WTC11 (cell line): ENCODE measurements around the gene SELENOH. TPM values are rescaled to one million over a fixed set of nuclear protein-coding genes. Genes with fewer than 3 reads are reported as not detected.

Experiments used
- ATAC-seq: fragments of 200-7000 bp; cut with Tn5 transposase; 2 replicates; pipeline ENCODE4 v1.10.0; 2021; ENCODE audit warnings: mild to moderate bottlenecking, moderate library complexity
- CTCF ChIA-PET: fragments of 300-600 bp; sonication (Branson Sonifier 250); formaldehyde crosslinking; loops from one replicate; lab custom pipeline; 2021; ENCODE audit warnings: antibody characterized with exemption; lab: Charles Lee
- POLR2A ChIA-PET: fragments of 350-600 bp; sonication (Branson Sonifier 250); formaldehyde crosslinking; loops from one replicate; lab custom pipeline; 2021; ENCODE audit warnings: antibody characterized with exemption; lab: Charles Lee
- DNase-seq: peaks from one replicate; pipeline ENCODE4 v3.0.0; 2021; ENCODE audit warnings: low spot score
- H3K27ac Mint-ChIP-seq: 2 replicates; pipeline ENCODE4 v1.8.0; 2021; ENCODE audit warnings: mixed read lengths
- H3K27me3 Mint-ChIP-seq: 2 replicates; pipeline ENCODE4 v1.8.0; 2021; ENCODE audit warnings: low read depth, mild to moderate bottlenecking, moderate library complexity, mixed read lengths
- H3K36me3 Mint-ChIP-seq: 2 replicates; pipeline ENCODE4 v1.8.0; 2021; ENCODE audit warnings: mixed read lengths
- H3K4me1 Mint-ChIP-seq: 2 replicates; pipeline ENCODE4 v1.8.0; 2022; ENCODE audit warnings: mixed read lengths
- H3K4me3 Mint-ChIP-seq: 2 replicates; pipeline ENCODE4 v1.8.0; 2021; ENCODE audit warnings: mild to moderate bottlenecking, moderate library complexity, mixed read lengths
- H3K9me3 Mint-ChIP-seq: 2 replicates; pipeline ENCODE4 v1.8.0; 2021; ENCODE audit warnings: mixed read lengths
- AFF4 ChIP-seq: sonication (generic); formaldehyde crosslinking; IDR thresholded peaks from 2 replicates; pipeline ENCODE4 v1.8.1; 2023; ENCODE audit warnings: mild to moderate bottlenecking, missing genetic modification reagents, borderline replicate concordance
- ATF6 ChIP-seq: sonication (generic); formaldehyde crosslinking; IDR thresholded peaks from 2 replicates; pipeline ENCODE4 v1.8.1; 2023; ENCODE audit warnings: mild to moderate bottlenecking, missing genetic modification reagents
- CDX4 ChIP-seq: fragments of 250-450 bp; sonication (Bioruptor Pico); IDR thresholded peaks from 2 replicates; pipeline ENCODE4 v1.9.0; 2021; ENCODE audit warnings: moderate library complexity, mild to moderate bottlenecking, inconsistent platforms, borderline replicate concordance
- CREM ChIP-seq: sonication (generic); formaldehyde crosslinking; IDR thresholded peaks from 2 replicates; pipeline ENCODE4 v1.8.1; 2022; ENCODE audit warnings: mild to moderate bottlenecking, missing genetic modification reagents, moderate library complexity
- ELF4 ChIP-seq: sonication (generic); formaldehyde crosslinking; IDR thresholded peaks from 2 replicates; pipeline ENCODE4 v1.8.1; 2022; ENCODE audit warnings: low read depth, mild to moderate bottlenecking, moderate library complexity, missing genetic modification reagents
- FOXP1 ChIP-seq: sonication (generic); formaldehyde crosslinking; IDR thresholded peaks from 2 replicates; pipeline ENCODE4 v1.8.0; 2022; ENCODE audit warnings: missing genetic modification reagents, mild to moderate bottlenecking, moderate library complexity, borderline replicate concordance
- GRHL2 ChIP-seq: fragments of 250-450 bp; sonication (Bioruptor Pico); IDR thresholded peaks from 2 replicates; pipeline ENCODE4 v1.8.0; 2022; ENCODE audit warnings: mild to moderate bottlenecking, moderate library complexity; ENCODE audit not compliant: insufficient replicate concordance, severe bottlenecking
- MYBL2 ChIP-seq: sonication (generic); formaldehyde crosslinking; IDR thresholded peaks from 2 replicates; pipeline ENCODE4 v1.8.1; 2023; ENCODE audit warnings: mild to moderate bottlenecking, moderate library complexity, missing genetic modification reagents
- PRDM15 ChIP-seq: sonication (generic); formaldehyde crosslinking; IDR thresholded peaks from 2 replicates; pipeline ENCODE4 v1.8.0; 2022; ENCODE audit warnings: missing genetic modification reagents
- PREB ChIP-seq: sonication (generic); formaldehyde crosslinking; IDR thresholded peaks from 2 replicates; pipeline ENCODE4 v1.8.1; 2022; ENCODE audit warnings: mild to moderate bottlenecking, missing genetic modification reagents, moderate library complexity, borderline replicate concordance
- ZNF532 ChIP-seq: fragments of 250-450 bp; sonication (Bioruptor Pico); IDR thresholded peaks from 2 replicates; pipeline ENCODE4 v1.9.0; 2021; ENCODE audit warnings: mild to moderate bottlenecking, borderline replicate concordance
- total RNA-seq: library from RNA; stranded (reverse); gene quantifications from 3 replicates; pipeline ENCODE4 v1.2.3, GENCODE V29; 2021

Gene SELENOH
- total RNA-seq, 1 experiment from 2014 or later = 251 TPM

GRCh38 chr11:57729479-57729878 is 11.8 kb upstream of the SELENOH start:
- no peak for TF ChIP-seq CREM (CRISPR knock-in tag)
- TF ChIP-seq PREB = no peak
- TF ChIP-seq ATF6 (CRISPR knock-in tag) = no peak
- no peak for TF ChIP-seq CDX4 (CRISPR knock-in tag)
- TF ChIP-seq ELF4 (CRISPR knock-in tag) = no peak
- no peak for TF ChIP-seq AFF4 (CRISPR knock-in tag)
- no peak for TF ChIP-seq PRDM15 (CRISPR knock-in tag)
- no peak for TF ChIP-seq FOXP1 (CRISPR knock-in tag)
- TF ChIP-seq GRHL2 (CRISPR knock-in tag) = no peak
- TF ChIP-seq ZNF532 (CRISPR knock-in tag) = no peak
- TF ChIP-seq MYBL2 (CRISPR knock-in tag) = no peak
- TF ChIP-seq, all 79 proteins: peak for 0
- Mint-ChIP-seq H3K4me1 (peaks cover 39% of the 10 kb centered on the region), H3K36me3 (peaks cover 10% of the 10 kb centered on the region; the same call in 1 of the 2 replicates), H3K27me3 (no peaks in the 10 kb centered on the region), H3K4me3 (peak overlapping the region; percentile 30), H3K27ac (peak overlapping the region; percentile 95; the same call in 1 of the 2 replicates), H3K9me3 (no peaks in the 10 kb centered on the region)
- DNase-seq (no peak), ATAC-seq (no peak)
- ChIA-PET CTCF (interaction anchor here (0.5 to 2.9 kb wide), 2 partner anchors 17 to 71 kb away, joined by 4 to 15 read pairs; partner anchors contain the start of genes MED19 and TMX2), POLR2A (no interaction called here)
